Left renal pelvis (tissue), 4 donors: ENCODE results near the gene CHN2. TPM values are rescaled to one million over a fixed set of nuclear protein-coding genes. Genes with fewer than 3 reads are reported as not detected.

Experiments
- DNase-seq, 4 donors: peaks; one replicate each; pipeline ENCODE4 v3.0.0-alpha.2; 2013; ENCODE audit warnings: low read depth in 4 of 4, low spot score in 3 of 4
- polyA plus RNA-seq, 4 donors: library from polyadenylated mRNA; unstranded; fragments of 120-200 nt; gene quantifications; one replicate each; pipeline ENCODE4 v1.2.1, GENCODE V29; 2013; ENCODE audit not compliant: insufficient read length in 4 of 4

Gene CHN2
- polyA plus RNA-seq, 4 donors, result 11.3 to 21.8 (median 18.7) TPM

DNA sequence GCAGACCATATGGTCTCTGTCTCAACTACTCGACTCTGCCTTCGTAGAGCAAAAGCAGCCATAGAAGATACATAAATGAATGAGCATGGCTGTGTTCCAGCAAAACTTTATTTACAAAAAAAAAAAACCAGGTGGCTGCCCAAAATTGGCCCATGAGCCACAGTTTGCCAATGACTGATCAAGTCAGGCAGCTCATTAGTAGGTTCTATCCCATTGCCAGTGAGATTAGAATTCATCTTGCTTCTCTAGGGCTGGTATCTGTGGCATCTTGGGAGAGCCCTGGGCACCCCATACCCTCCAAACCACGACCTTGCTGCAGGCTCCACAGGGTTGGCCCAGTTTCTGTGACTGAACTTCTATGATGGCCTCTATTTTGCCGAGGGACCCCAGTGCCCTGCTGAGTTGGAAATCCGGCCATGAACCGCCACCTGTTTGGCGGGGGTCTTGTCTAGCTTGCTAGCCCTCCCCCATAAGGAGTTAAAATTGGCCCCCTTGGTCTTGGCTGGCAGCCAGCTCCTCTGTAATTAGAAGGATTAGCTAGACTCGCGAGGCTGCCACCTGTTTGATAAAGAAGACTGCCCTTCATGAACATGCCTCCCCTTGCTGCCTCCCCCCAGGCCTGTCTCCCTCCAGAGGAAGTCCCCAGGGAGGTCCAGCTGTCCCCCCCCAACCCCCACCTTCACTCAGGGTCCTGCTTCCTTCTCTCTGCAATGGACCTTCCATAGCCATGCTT is 83.9 kb downstream of the CHN2 start:
- DNase-seq, result no peak

DNA sequence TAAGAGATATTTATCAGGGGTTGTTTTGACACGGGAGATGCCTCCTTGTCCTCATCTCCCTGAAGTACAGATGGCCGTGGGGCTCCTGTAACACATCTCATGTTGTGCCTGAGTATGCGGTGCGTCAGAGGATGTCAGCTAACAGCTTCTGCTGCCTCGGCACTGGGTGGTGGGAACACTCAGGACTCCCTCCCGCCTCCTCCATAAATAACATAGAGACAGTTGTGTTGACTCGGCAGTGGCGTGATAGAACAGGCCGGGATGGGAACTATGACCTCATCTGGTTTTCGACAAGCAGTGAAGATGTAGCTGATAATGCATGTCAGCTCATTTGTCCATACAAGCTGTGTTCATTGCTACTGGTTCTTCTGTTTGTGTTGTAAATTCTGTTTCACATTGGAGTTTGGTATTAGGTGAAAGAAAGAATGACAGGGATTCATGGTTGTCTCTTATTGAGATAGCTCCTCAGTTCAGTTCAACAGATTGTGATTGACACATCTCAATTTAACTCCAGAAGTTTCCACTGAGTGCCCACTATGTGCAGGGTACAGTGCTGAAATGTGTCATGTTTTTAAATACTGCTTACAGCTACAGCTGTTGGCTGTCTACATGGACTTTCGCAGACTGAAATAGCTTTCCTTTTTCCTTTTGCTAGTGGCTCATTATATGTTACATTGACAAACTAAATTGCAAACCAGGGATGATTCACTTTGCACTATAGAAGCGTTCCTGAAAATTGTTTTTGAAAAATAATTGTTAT is 87.4 kb downstream of the CHN2 start:
- no peak for DNase-seq

- DNase-seq, result no peak
Measured at GRCh38 chr7:29282819-29283414, 88.3 kb downstream of the CHN2 start.

DNA sequence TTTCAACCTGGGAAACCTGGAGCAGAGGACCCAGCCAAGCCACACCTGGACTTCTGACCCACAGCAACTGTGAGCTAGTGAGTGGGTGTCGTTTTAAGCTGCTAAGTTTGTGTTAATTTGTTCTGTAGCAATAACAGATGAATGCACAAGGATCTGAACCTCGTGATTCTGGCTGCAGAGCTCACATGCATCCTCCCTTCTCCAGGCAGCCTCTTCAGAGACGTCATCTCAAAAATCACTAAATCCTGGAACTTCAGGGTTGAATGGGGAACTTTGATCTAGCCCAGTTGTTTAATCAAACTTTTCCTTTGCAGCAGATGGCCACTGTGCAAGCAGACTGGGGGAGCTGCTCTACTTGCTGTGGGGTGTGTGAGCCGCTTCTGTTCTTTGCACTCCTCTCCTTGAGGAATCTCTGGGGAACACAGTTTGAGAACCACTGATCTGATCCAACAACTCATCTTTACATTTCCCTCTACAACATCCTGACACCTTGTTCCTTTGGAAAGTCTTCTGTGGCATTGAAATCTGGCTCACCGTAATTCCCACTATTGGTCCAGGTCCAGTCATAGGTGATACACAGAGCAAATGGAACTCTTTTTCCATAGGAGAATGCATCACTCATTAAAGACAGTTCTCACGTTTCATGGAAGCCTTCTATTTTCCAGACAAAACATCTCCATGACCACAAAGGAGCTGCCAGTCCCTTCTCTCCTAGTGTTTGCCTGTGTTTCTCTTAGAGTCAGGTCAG is 90.3 kb downstream of the CHN2 start:
- no peak for DNase-seq

DNA sequence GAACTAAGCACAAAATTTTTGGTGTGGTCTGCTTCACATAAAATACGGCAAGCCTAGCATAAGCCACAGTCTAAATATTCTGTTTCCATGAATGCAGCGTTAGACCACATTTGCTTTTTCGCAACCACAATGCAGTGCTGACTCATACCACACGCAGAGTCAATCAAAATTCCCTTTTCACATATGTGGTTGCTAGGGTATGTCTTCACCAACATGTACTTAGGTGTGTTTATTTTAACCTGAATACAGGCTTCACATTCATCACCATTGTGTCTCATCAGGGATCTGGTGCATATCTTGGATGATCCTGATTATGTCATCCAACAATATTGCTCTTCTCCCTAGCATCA is 90.8 kb downstream of the CHN2 start:
- DNase-seq, result no peak

GRCh38 chr7:29285861-29286260 is 91.3 kb downstream of the CHN2 start:
- DNase-seq, result no peak

- DNase-seq, result no peak
Measured at GRCh38 chr7:29287366-29287765, 92.8 kb downstream of the CHN2 start.

DNA sequence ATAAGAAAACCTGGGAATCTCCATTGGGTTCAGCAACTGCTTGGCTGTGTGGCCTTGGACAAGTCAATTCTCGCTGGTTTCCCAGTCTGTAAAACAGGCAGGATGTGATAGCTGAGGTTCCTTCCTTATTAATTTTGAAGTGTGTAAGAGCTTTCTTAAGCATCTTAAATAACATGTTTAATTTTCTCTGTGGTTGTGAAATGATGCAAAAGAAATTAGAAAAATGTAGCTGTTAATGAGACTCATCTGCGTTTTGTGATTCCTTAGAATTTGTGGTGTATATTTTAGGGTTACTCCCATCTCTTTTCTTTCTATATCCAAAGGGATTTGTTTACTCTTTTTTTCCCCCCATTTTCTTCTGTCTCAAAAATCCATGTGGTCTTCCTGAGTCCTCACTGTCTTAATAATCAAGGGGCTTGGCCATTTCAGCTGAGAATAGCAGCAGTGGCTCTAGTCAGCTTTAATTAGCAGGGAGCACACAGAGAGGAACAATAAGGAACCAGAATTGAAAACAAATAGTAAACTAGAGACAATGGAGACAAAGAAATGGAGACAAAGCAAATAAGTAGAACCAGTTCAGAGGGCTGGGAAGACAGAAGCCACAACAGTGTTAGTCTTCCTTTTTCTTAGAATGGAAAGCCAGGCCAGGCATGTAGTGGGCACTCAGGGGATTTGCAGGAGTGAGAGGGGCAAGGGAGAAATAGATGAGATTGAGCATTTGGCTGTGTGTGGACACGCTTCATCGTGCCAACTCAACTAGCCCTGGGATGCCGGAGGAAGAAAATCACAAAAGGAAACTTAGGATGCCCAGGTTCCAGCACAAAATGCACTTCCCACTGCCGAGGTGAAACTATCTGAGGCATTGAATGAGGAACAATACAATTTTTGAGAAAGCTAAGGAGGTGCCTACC is 93.9 kb downstream of the CHN2 start:
- no peak for DNase-seq

DNA sequence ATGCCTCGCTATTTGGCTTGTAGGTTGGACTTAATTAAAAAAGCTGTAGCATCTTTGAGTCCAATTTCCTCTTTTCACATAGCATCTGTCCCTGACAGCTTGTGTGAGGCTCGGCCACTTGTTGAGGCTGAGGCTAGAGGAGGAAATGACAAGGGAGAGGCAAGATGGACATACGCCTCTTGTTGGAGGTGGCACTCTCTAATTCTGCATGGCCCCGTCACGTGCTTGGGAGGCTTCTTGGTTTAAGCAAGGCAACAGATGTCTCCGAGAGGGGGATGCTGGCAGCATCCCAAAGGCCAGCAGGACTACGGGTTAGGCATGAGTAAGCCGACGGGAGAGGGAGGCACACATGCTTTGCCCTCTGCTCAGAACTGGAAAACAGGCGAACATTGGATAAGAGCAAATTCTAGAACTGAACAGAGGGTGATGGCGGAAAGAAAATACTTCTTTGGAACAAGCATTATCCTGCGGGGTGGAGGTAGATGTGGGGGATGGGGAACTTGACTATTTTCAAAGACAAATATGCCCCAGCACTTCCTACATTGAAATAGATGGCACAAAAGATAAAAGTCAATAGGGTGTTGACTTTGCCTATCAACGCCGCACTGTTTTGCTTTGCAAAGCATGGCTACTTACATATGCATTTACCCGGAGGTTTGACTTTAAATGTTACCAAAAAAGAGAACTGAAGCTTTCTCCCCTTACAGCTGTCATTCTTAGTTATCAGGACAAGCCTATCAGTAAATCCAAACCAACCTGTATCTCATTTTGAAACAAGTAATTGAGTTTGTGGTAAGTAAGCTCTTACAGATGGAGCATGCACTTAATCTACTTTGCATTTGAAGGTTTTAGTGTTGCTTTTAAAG is 94.8 kb downstream of the CHN2 start:
- no peak for DNase-seq

DNA sequence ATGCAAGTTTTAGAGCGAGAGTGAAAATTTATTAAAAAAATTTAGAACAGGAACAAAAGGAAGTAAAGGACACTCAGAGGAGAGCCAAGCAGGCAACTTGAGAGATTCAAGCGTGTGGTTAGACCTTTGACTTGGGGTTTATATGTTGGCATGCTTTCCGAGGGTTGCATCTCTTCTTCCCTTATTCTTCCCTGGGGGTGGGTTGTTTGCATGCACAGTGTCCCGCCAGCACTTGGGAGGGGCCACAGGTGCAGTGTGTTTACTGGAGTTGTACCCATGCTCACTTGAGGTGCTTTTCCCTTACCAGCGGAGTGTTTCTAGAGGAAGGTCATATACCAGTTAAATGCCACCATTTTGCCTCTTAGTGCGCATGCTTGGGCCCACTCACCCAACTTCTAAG is 96.3 kb downstream of the CHN2 start:
- DNase-seq, result no peak

- DNase-seq, result no peak
Measured at GRCh38 chr7:29291723-29292618, 97.4 kb downstream of the CHN2 start.

GRCh38 chr7:29292886-29293658 is 98.5 kb downstream of the CHN2 start:
- DNase-seq, result no peak

- DNase-seq, result no peak
Measured at GRCh38 chr7:29296421-29296820, 101.8 kb downstream of the CHN2 start.

GRCh38 chr7:29297194-29297890 is 102.8 kb downstream of the CHN2 start:
- DNase-seq, result no peak

- DNase-seq, result no peak
Measured at GRCh38 chr7:29299086-29299485, 104.5 kb downstream of the CHN2 start.

GRCh38 chr7:29300026-29300480 is 105.5 kb downstream of the CHN2 start:
- DNase-seq, result no peak

- DNase-seq, result no peak
Measured at GRCh38 chr7:29300649-29301048, 106.1 kb downstream of the CHN2 start.
